GM19035 (cell line): ENCODE data around the gene LRRC14B.
"Not testable (repeated sequence)": the region's sequence is repeated elsewhere in the genome, so short reads cannot be mapped to it uniquely, and the experiment has no call there.

Source experiments
- ATAC-seq: cut with Tn5 transposase; IDR thresholded peaks from one replicate; pipeline ENCODE4 v1.9.1; 2021; ENCODE audit not compliant: unreplicated experiment

LRRC14B gene

GRCh38 chr5:233426-233825, 42.1 kb downstream of the LRRC14B start:
- ATAC-seq: not testable (repeated sequence)

GRCh38 chr5:234450-234849, 43.2 kb downstream of the LRRC14B start:
- ATAC-seq: no peak

- ATAC-seq: not testable (repeated sequence)
Observed at GRCh38 chr5:235527-235926, 44.2 kb downstream of the LRRC14B start.

GRCh38 chr5:237931-238330, 46.6 kb downstream of the LRRC14B start:
- ATAC-seq: not testable (repeated sequence)

- ATAC-seq: not testable (repeated sequence)
Observed at GRCh38 chr5:240550-240949, 49.3 kb downstream of the LRRC14B start.

GRCh38 chr5:241045-241669, 49.9 kb downstream of the LRRC14B start:
- ATAC-seq: not testable (repeated sequence)

GRCh38 chr5:243683-244367, 52.5 kb downstream of the LRRC14B start:
- not testable (repeated sequence) for ATAC-seq

- not testable (repeated sequence) for ATAC-seq
Observed at GRCh38 chr5:245717-246116, 54.4 kb downstream of the LRRC14B start.
